SK-N-SH (cell line): Measurements from ENCODE around the gene PEAK1. TPM values are rescaled to one million over a fixed set of nuclear protein-coding genes. Genes with fewer than 3 reads are reported as not detected.

Experiments
- CTCF ChIA-PET: fragments of 300-600, 350-600 bp; formaldehyde crosslinking; extraction: SDS; loops from one replicate; lab custom pipeline; 2021; lab: Yijun Ruan, JAX
- POLR2A ChIA-PET: fragments of 350-600 bp; sonication (Branson Sonifier 250); formaldehyde crosslinking; extraction: SDS; loops from one replicate; lab custom pipeline; 2020; ENCODE audit warnings: antibody characterized with exemption, inconsistent platforms; lab: Yijun Ruan, JAX
- DNase-seq: peaks from one replicate; pipeline ENCODE4 v3.0.0; 2012
- H2AFZ ChIP-seq: fragments of 200-600 bp; sonication (generic); 2 replicates; pipeline ENCODE4 v1.8.1; 2016; ENCODE audit warnings: antibody characterized with exemption, mild to moderate bottlenecking, low read depth
- H3F3A ChIP-seq: fragments of 200-600 bp; sonication (generic); replicated peaks from 2 replicates; pipeline ENCODE3; 2016; ENCODE audit warnings: antibody characterized with exemption, mild to moderate bottlenecking; ENCODE audit not compliant: insufficient read depth
- H3K27ac ChIP-seq, 2 experiments: fragments of 200-500 bp in 1 of 2; fragments of 200-600 bp in 1 of 2; sonication (Bioruptor generic) in 1 of 2; sonication (generic), shearing (Covaris generic) in 1 of 2; 2 replicates each; pipeline versions ENCODE4 v1.5.1 to v1.6.1; 2014 to 2016; ENCODE audit warnings: low read depth in 2 of 2, inconsistent platforms in 1 of 2, low read length in 1 of 2, mild to moderate bottlenecking in 1 of 2, mixed read lengths in 1 of 2
- H3K27me3 ChIP-seq: fragments of 200-600 bp; sonication (generic), shearing (Covaris generic); 2 replicates; pipeline ENCODE4 v1.6.1; 2016; ENCODE audit warnings: mixed run types; ENCODE audit not compliant: insufficient read depth
- H3K36me3 ChIP-seq, 2 experiments: fragments of 200-500 bp in 1 of 2; fragments of 200-600 bp in 1 of 2; sonication (Bioruptor generic) in 1 of 2; sonication (generic) in 1 of 2; replicated peaks in 1 of 2; 2 replicates each; pipeline versions ENCODE3 to v1.5.1; 2014 to 2016; ENCODE audit warnings: low read length in 1 of 2, mild to moderate bottlenecking in 1 of 2; ENCODE audit not compliant: insufficient read depth in 2 of 2, control insufficient read depth in 1 of 2
- H3K4me1 ChIP-seq, 2 experiments: fragments of 200-500 bp in 1 of 2; fragments of 200-600 bp in 1 of 2; sonication (Bioruptor generic) in 1 of 2; sonication (generic), shearing (Covaris generic) in 1 of 2; 2 replicates each; pipeline versions ENCODE4 v1.5.1 to v1.6.1; 2014 to 2016; ENCODE audit warnings: low read depth in 1 of 2, low read length in 1 of 2, mixed run types in 1 of 2; ENCODE audit not compliant: insufficient read depth in 2 of 2, control insufficient read depth in 1 of 2
- H3K4me2 ChIP-seq: fragments of 200-600 bp; sonication (generic), shearing (Covaris generic); 2 replicates; pipeline ENCODE4 v1.6.1; 2017; ENCODE audit warnings: mixed run types
- H3K4me3 ChIP-seq, 2 experiments: fragments of 200-500 bp in 1 of 2; fragments of 200-600 bp in 1 of 2; sonication (Bioruptor generic) in 1 of 2; sonication (generic), shearing (Covaris generic) in 1 of 2; 2 replicates each; pipeline versions ENCODE4 v1.5.1 to v1.8.1; 2014 to 2016; ENCODE audit warnings: low read depth in 2 of 2, inconsistent platforms in 1 of 2, low read length in 1 of 2, mild to moderate bottlenecking in 1 of 2, mixed read lengths in 1 of 2, moderate library complexity in 1 of 2
- H3K79me2 ChIP-seq: fragments of 200-600 bp; sonication (generic); 2 replicates; pipeline ENCODE4 v1.8.1; 2017; ENCODE audit warnings: mild to moderate bottlenecking; ENCODE audit not compliant: insufficient read depth
- H3K9ac ChIP-seq: fragments of 200-600 bp; sonication (generic); 2 replicates; pipeline ENCODE4 v1.6.1; 2017; ENCODE audit warnings: mixed run types
- H3K9me2 ChIP-seq: fragments of 200-600 bp; sonication (generic); 2 replicates; pipeline ENCODE4 v1.6.1; 2017; ENCODE audit warnings: mixed run types
- H3K9me3 ChIP-seq: fragments of 200-600 bp; sonication (generic); 2 replicates; pipeline ENCODE4 v1.6.1; 2017; ENCODE audit warnings: mixed run types, mild to moderate bottlenecking, moderate library complexity
- H4K20me1 ChIP-seq: fragments of 200-600 bp; sonication (generic); 2 replicates; pipeline ENCODE4 v1.6.1; 2017; ENCODE audit warnings: mild to moderate bottlenecking, mixed run types; ENCODE audit not compliant: insufficient read depth
- EP300 ChIP-seq, 2 experiments: IDR thresholded peaks; 2 replicates each; pipeline versions ENCODE4 v1.4.0 to v1.6.1; 2012; ENCODE audit warnings: borderline replicate concordance in 1 of 2, low read depth in 1 of 2, low read length in 1 of 2
- EZH2phosphoT487 ChIP-seq: fragments of 200-600 bp; sonication (generic); IDR thresholded peaks from 2 replicates; pipeline ENCODE4 v1.6.1; 2017; ENCODE audit warnings: low read depth, mixed run types, mild to moderate bottlenecking, antibody characterized with exemption, moderate library complexity, borderline replicate concordance
- FOXM1 ChIP-seq: IDR thresholded peaks from 2 replicates; pipeline ENCODE4 v1.4.0; 2012; ENCODE audit warnings: low read depth, mild to moderate bottlenecking
- GATA2 ChIP-seq: sonication (generic); formaldehyde crosslinking; IDR thresholded peaks from 2 replicates; pipeline ENCODE4 v1.5.0; 2020; ENCODE audit warnings: mild to moderate bottlenecking, missing genetic modification reagents
- JUND ChIP-seq: IDR thresholded peaks from 2 replicates; pipeline ENCODE4 v1.4.0; 2012
- RAD21 ChIP-seq: IDR thresholded peaks from 2 replicates; pipeline ENCODE4 v1.6.1; 2012; ENCODE audit warnings: mild to moderate bottlenecking, low read length
- RXRA ChIP-seq: IDR thresholded peaks from 2 replicates; pipeline ENCODE4 v1.4.0; 2012; ENCODE audit warnings: low read depth, mild to moderate bottlenecking, borderline replicate concordance
- SIN3A ChIP-seq: IDR thresholded peaks from 2 replicates; pipeline ENCODE4 v1.6.1; 2012; ENCODE audit warnings: low read depth, mild to moderate bottlenecking, low read length, moderate library complexity, borderline replicate concordance
- SMC3 ChIP-seq: IDR thresholded peaks from 2 replicates; pipeline ENCODE4 v1.6.1; 2012; ENCODE audit warnings: low read depth, low read length, improper control_type of control experiment
- TCF12 ChIP-seq: IDR thresholded peaks from 2 replicates; pipeline ENCODE4 v1.4.0; 2012
- TEAD4 ChIP-seq: IDR thresholded peaks from 2 replicates; pipeline ENCODE4 v1.4.0; 2012; ENCODE audit warnings: mild to moderate bottlenecking, borderline replicate concordance; ENCODE audit not compliant: insufficient read depth
- YY1 ChIP-seq: IDR thresholded peaks from 2 replicates; pipeline ENCODE4 v1.4.0; 2012; ENCODE audit warnings: low read depth, mild to moderate bottlenecking
- WGBS: methylation state at CpG from one replicate; pipeline ENCODE4 v1.1.6; 2017; ENCODE audit warnings: low lambda C conversion rate; 5-methylcytosine and 5-hydroxymethylcytosine counted together
- polyA plus RNA-seq, 3 experiments: library from polyadenylated mRNA; depleted of rRNA; stranded (reverse); fragments of >200 nt; gene quantifications; 2 replicates each; pipeline ENCODE4 v1.2.3, GENCODE V29; 2012
- TF ChIP-seq, protein P1 (sequence below): IDR thresholded peaks from 2 replicates; pipeline ENCODE4 v1.6.1; 2012; ENCODE audit warnings: mild to moderate bottlenecking, low read depth, low read length, moderate library complexity
- TF ChIP-seq, protein P2 (sequence below): IDR thresholded peaks from 2 replicates; pipeline ENCODE4 v1.4.0; 2012; ENCODE audit warnings: low read depth, borderline replicate concordance
- TF ChIP-seq, protein P3 (sequence below): fragments of 150-350 bp; IDR thresholded peaks from 2 replicates; pipeline ENCODE4 v1.6.1; 2017; ENCODE audit warnings: antibody characterized with exemption, low read length, low read depth, borderline replicate concordance

Gene PEAK1
- polyA plus RNA-seq, 1 of the 3 experiments (the other 2 are of a cell fraction) = 9.0 TPM

DNA sequence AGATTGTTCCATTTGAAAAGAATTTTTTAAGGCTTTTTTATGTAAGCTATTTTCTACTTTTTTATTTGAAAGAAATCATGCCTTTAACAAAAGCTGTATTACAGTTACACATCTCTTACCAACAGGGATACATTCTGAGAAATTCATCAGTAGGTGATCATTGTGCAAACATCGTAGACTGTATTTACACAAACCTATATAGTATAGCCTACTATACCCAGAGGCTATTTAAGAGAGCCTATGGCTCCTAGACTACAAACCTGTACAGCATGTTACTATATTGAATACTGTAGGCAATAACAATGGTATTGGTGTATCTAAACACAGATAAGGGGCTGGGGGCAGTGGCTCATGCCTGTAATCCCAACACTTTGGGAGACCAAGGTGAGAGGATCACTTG lies 43.1 kb downstream of the PEAK1 start:
- H3K4me3 ChIP-seq = no peak overlapping the region
- ChIA-PET POLR2A (no interaction called here), CTCF (no interaction called here)
- no peaks in the 10 kb centered on the region for H3K9me3 ChIP-seq
- peaks cover 60% of the 10 kb centered on the region for H4K20me1 ChIP-seq
- no peaks in the 10 kb centered on the region for H3K9me2 ChIP-seq
- WGBS = 97% methylated on average over 1 of the region's 1 CpG
- no peak for DNase-seq
- no peaks in the 10 kb centered on the region for H3K27me3 ChIP-seq
- no peak overlapping the region for H3K27ac ChIP-seq
- H3K4me2 ChIP-seq = no peak overlapping the region
- no peaks in the 10 kb centered on the region for H3F3A ChIP-seq
- H3K4me1 ChIP-seq = no peaks in the 10 kb centered on the region; a peak in 1 of 4 replicates
- H3K9ac ChIP-seq = no peak overlapping the region
- no peaks in the 10 kb centered on the region for H3K36me3 ChIP-seq
- no peak overlapping the region for H2AFZ ChIP-seq
- H3K79me2 ChIP-seq = peaks cover 98% of the 10 kb centered on the region
- TF ChIP-seq, protein P1, sequence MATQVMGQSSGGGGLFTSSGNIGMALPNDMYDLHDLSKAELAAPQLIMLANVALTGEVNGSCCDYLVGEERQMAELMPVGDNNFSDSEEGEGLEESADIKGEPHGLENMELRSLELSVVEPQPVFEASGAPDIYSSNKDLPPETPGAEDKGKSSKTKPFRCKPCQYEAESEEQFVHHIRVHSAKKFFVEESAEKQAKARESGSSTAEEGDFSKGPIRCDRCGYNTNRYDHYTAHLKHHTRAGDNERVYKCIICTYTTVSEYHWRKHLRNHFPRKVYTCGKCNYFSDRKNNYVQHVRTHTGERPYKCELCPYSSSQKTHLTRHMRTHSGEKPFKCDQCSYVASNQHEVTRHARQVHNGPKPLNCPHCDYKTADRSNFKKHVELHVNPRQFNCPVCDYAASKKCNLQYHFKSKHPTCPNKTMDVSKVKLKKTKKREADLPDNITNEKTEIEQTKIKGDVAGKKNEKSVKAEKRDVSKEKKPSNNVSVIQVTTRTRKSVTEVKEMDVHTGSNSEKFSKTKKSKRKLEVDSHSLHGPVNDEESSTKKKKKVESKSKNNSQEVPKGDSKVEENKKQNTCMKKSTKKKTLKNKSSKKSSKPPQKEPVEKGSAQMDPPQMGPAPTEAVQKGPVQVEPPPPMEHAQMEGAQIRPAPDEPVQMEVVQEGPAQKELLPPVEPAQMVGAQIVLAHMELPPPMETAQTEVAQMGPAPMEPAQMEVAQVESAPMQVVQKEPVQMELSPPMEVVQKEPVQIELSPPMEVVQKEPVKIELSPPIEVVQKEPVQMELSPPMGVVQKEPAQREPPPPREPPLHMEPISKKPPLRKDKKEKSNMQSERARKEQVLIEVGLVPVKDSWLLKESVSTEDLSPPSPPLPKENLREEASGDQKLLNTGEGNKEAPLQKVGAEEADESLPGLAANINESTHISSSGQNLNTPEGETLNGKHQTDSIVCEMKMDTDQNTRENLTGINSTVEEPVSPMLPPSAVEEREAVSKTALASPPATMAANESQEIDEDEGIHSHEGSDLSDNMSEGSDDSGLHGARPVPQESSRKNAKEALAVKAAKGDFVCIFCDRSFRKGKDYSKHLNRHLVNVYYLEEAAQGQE = no peak
- no peak for TF ChIP-seq EZH2phosphoT487
- TF ChIP-seq TEAD4 = no peak
- TF ChIP-seq, protein P2, sequence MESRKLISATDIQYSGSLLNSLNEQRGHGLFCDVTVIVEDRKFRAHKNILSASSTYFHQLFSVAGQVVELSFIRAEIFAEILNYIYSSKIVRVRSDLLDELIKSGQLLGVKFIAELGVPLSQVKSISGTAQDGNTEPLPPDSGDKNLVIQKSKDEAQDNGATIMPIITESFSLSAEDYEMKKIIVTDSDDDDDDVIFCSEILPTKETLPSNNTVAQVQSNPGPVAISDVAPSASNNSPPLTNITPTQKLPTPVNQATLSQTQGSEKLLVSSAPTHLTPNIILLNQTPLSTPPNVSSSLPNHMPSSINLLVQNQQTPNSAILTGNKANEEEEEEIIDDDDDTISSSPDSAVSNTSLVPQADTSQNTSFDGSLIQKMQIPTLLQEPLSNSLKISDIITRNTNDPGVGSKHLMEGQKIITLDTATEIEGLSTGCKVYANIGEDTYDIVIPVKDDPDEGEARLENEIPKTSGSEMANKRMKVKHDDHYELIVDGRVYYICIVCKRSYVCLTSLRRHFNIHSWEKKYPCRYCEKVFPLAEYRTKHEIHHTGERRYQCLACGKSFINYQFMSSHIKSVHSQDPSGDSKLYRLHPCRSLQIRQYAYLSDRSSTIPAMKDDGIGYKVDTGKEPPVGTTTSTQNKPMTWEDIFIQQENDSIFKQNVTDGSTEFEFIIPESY = no peak
- TF ChIP-seq, protein P3, sequence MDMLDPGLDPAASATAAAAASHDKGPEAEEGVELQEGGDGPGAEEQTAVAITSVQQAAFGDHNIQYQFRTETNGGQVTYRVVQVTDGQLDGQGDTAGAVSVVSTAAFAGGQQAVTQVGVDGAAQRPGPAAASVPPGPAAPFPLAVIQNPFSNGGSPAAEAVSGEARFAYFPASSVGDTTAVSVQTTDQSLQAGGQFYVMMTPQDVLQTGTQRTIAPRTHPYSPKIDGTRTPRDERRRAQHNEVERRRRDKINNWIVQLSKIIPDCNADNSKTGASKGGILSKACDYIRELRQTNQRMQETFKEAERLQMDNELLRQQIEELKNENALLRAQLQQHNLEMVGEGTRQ = no peak
- no peak for TF ChIP-seq GATA2 (CRISPR knock-in tag)
- no peak for TF ChIP-seq RAD21
- no peak for TF ChIP-seq FOXM1
- TF ChIP-seq YY1 = no peak
- TF ChIP-seq JUND = no peak
- no peak for TF ChIP-seq SIN3A
- TF ChIP-seq SMC3 = no peak
- no peak for TF ChIP-seq EP300 (IDR thresholded peaks at IDR 0.05; ENCODE audit: borderline replicate concordance in 1 of 2, low read depth in 1 of 2, low read length in 1 of 2)
- no peak for TF ChIP-seq TCF12
- TF ChIP-seq RXRA = no peak
